Astrocyte (in vitro differentiated cells and primary cell): ENCODE data around the gene IFNL1.

Source experiments
- EZH2 ChIP-seq: IDR thresholded peaks from 2 replicates; pipeline ENCODE4 v1.6.1; 2012; ENCODE audit warnings: mild to moderate bottlenecking, low read length, inconsistent platforms; ENCODE audit not compliant: insufficient read depth
- TF ChIP-seq, protein P1 (sequence below): IDR thresholded peaks from 2 replicates; pipeline ENCODE4 v1.5.1; 2011; ENCODE audit warnings: low read depth, mild to moderate bottlenecking, inconsistent platforms, low read length, moderate library complexity; ENCODE audit not compliant: insufficient read depth

DNA sequence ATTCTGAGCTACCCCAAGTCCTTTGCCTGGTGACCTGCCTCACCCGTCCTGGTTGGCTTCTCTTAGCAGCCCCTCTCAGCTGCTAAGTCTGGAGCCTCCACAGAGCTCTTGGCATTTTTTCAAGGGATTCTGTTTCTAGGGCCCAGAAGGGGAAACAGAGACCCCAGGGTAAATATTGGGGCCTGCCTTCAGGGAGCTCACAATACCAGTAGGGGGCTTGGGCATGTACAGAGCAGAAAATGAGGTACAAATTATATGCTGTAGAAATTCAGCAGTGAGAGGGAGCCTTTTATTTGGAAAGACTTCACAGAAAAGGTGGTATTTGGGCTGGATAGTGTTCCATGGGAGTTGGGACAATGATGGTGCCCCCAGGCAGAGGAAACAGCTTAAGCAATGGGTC, 49.7 kb downstream of the IFNL1 start:
- TF ChIP-seq, protein P1, sequence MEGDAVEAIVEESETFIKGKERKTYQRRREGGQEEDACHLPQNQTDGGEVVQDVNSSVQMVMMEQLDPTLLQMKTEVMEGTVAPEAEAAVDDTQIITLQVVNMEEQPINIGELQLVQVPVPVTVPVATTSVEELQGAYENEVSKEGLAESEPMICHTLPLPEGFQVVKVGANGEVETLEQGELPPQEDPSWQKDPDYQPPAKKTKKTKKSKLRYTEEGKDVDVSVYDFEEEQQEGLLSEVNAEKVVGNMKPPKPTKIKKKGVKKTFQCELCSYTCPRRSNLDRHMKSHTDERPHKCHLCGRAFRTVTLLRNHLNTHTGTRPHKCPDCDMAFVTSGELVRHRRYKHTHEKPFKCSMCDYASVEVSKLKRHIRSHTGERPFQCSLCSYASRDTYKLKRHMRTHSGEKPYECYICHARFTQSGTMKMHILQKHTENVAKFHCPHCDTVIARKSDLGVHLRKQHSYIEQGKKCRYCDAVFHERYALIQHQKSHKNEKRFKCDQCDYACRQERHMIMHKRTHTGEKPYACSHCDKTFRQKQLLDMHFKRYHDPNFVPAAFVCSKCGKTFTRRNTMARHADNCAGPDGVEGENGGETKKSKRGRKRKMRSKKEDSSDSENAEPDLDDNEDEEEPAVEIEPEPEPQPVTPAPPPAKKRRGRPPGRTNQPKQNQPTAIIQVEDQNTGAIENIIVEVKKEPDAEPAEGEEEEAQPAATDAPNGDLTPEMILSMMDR, result no peak
- no peak for TF ChIP-seq EZH2
